Loucy (cell line): ENCODE measurements around the gene EFR3B.

Experiments used
- H2AFZ ChIP-seq: fragments of 200-600 bp; sonication (generic); 2 replicates; pipeline ENCODE4 v1.6.0; 2016; ENCODE audit warnings: antibody characterized with exemption, mild to moderate bottlenecking, low read length, moderate library complexity
- H3F3A ChIP-seq: fragments of 200-600 bp; 2 replicates; pipeline ENCODE4 v1.6.0; 2016; ENCODE audit warnings: antibody characterized with exemption, low read depth, mild to moderate bottlenecking
- H3K27me3 ChIP-seq: fragments of 200-600 bp; sonication (generic); 2 replicates; pipeline ENCODE4 v1.6.1; 2014; ENCODE audit warnings: low read length, mild to moderate bottlenecking; ENCODE audit not compliant: insufficient read depth, poor library complexity, severe bottlenecking
- H3K36me3 ChIP-seq: fragments of 200-600 bp; sonication (generic); 2 replicates; pipeline ENCODE4 v1.6.1; 2016; ENCODE audit warnings: low read length; ENCODE audit not compliant: insufficient read depth
- H3K4me1 ChIP-seq: fragments of 200-600 bp; sonication (generic); 2 replicates; pipeline ENCODE4 v1.5.1; 2014; ENCODE audit warnings: low read length, mild to moderate bottlenecking; ENCODE audit not compliant: insufficient read depth, poor library complexity, severe bottlenecking
- H3K4me2 ChIP-seq: fragments of 200-600 bp; sonication (generic); 2 replicates; pipeline ENCODE4 v1.6.0; 2014; ENCODE audit warnings: antibody characterized with exemption, low read length, low read depth, mild to moderate bottlenecking; ENCODE audit not compliant: poor library complexity, severe bottlenecking
- H3K4me3 ChIP-seq: fragments of 200-600 bp; sonication (generic); 2 replicates; pipeline ENCODE4 v1.5.1; 2014; ENCODE audit warnings: low read length, mild to moderate bottlenecking, mixed read lengths; ENCODE audit not compliant: poor library complexity, severe bottlenecking
- H3K79me2 ChIP-seq: fragments of 200-600 bp; sonication (generic); 2 replicates; pipeline ENCODE4 v1.6.1; 2014; ENCODE audit warnings: low read length; ENCODE audit not compliant: insufficient read depth
- H3K9ac ChIP-seq: fragments of 200-600 bp; sonication (generic); 2 replicates; pipeline ENCODE4 v1.6.0; 2014; ENCODE audit warnings: mild to moderate bottlenecking, low read depth, low read length, moderate library complexity; ENCODE audit not compliant: poor library complexity, severe bottlenecking
- H3K9me2 ChIP-seq: fragments of 200-600 bp; sonication (generic); replicated peaks from 2 replicates; pipeline ENCODE4 v1.6.1; 2016; ENCODE audit warnings: low read depth, low read length, mixed read lengths
- H3K9me3 ChIP-seq: fragments of 200-600 bp; sonication (generic); 2 replicates; pipeline ENCODE4 v1.6.1; 2014; ENCODE audit warnings: mild to moderate bottlenecking, antibody characterized with exemption, low read length, low read depth; ENCODE audit not compliant: insufficient read depth
- H4K20me1 ChIP-seq: fragments of 200-600 bp; sonication (generic); 2 replicates; pipeline ENCODE4 v1.6.0; 2014; ENCODE audit warnings: antibody characterized with exemption, low read length, mild to moderate bottlenecking; ENCODE audit not compliant: insufficient read depth, poor library complexity, severe bottlenecking
- CTCF ChIP-seq: fragments of 200-600 bp; sonication (generic); conservative IDR thresholded peaks from 2 replicates; pipeline ENCODE4 v1.5.1; 2014; ENCODE audit warnings: mild to moderate bottlenecking, antibody characterized with exemption, low read length
- EZH2phosphoT487 ChIP-seq: fragments of 200-600 bp; IDR thresholded peaks from 2 replicates; pipeline ENCODE4 v1.6.1; 2018; ENCODE audit warnings: antibody characterized with exemption, mild to moderate bottlenecking, moderate library complexity, borderline replicate concordance

Gene EFR3B

DNA sequence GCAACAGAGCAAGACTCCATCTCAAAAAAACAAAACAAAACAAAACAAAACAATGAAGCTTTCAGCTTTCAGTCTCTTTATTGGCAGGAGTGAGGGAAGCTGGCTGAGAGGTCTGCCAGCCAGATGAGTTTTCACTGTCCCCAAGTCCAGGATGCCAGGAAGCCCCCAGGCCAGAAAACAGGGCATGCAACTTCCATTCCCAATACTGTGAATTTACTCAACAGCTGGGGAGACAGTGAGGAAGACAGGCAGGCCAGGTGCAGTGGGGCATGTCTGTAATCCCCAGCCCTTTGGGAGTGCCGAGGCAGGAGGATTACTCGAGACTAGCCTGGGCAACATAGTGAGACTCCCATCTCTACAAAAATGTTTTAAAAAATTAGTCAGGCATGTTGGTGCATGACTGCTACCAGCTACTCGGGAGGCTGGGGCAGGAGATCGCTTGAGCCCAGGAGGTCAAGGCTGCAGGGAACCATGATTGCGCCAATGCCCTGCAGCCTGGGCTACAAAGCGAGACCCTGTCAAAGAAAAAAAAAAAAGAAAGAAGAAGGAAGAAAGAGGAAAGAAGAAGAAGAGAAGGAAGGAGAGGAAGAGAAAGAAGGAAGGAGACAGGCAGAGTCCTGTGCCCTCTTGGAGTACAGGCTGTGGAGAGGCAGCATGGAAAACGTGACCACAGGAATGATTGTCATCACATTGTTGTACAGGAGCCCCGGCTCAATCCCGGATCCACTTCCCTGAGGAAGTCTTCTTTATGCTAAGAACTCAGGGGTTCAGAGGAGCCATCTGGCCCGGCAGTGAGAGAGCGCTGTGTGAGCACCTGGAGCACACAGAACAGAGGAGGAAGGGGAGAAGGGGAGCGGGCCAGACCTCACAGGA is 155.7 kb downstream of the EFR3B start:
- H3K79me2 ChIP-seq, result no peaks in the 10 kb centered on the region
- H3K4me2 ChIP-seq, result no peak overlapping the region
- no peaks in the 10 kb centered on the region for H3K36me3 ChIP-seq
- no peaks in the 10 kb centered on the region for H3K9me3 ChIP-seq
- TF ChIP-seq CTCF, result no peak
- TF ChIP-seq EZH2phosphoT487, result no peak
- H3K27me3 ChIP-seq, result no peaks in the 10 kb centered on the region
- no peak overlapping the region for H3K4me3 ChIP-seq
- H3K9me2 ChIP-seq, result no peaks in the 10 kb centered on the region
- no peaks in the 10 kb centered on the region for H3F3A ChIP-seq
- H4K20me1 ChIP-seq, result no peaks in the 10 kb centered on the region
- H3K4me1 ChIP-seq, result peaks cover 9% of the 10 kb centered on the region
- peak overlapping the region; percentile 22 for H2AFZ ChIP-seq
- peak overlapping the region; percentile 3 for H3K9ac ChIP-seq

DNA sequence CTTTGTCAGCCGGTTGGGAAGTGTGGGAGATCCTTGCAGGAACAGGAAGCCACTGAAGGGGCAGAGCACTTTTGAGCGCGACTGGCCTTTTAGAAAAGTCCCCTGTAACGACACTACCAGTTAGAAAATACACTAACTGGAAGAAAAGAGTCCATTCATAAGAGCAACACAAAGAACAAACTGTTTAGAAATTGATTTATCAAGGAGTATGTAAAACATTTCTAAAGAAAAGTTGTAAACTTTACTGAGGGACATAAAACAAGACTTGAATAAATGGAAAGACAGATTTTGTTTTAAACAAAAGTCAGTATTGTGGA is 156.3 kb downstream of the EFR3B start:
- H2AFZ ChIP-seq, result peak overlapping the region; percentile 22; the same call in 1 of the 2 replicates
- no peak overlapping the region for H3K4me3 ChIP-seq
- H3F3A ChIP-seq, result no peaks in the 10 kb centered on the region
- no peaks in the 10 kb centered on the region for H3K9me3 ChIP-seq
- H3K9ac ChIP-seq, result peak overlapping the region; percentile 3
- no peaks in the 10 kb centered on the region for H3K79me2 ChIP-seq
- no peaks in the 10 kb centered on the region for H3K9me2 ChIP-seq
- H3K36me3 ChIP-seq, result no peaks in the 10 kb centered on the region
- TF ChIP-seq EZH2phosphoT487, result no peak
- no peak for TF ChIP-seq CTCF
- H3K27me3 ChIP-seq, result no peaks in the 10 kb centered on the region
- peaks cover 9% of the 10 kb centered on the region for H3K4me1 ChIP-seq
- no peak overlapping the region for H3K4me2 ChIP-seq
- no peaks in the 10 kb centered on the region for H4K20me1 ChIP-seq

DNA sequence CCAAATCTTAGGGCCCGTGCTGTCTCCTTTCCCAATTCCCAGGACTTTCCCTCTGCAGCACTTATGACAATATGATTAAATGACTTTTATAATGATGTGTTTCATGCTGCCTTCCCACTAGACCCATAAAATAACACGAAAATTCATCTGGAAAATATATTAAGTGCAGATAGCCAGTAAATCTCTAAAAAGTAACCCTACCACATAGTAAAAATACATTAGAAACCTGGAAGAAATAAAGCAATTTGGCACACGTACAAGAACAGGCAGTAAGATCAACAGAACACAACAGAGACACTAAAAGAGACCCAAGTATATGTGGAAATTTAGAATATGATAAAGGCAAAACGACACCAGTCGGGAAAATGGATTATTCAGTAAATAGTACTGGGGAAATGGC is 156.7 kb downstream of the EFR3B start:
- Histone ChIP-seq H3K27me3 (no peaks in the 10 kb centered on the region), H3K79me2 (no peaks in the 10 kb centered on the region), H2AFZ (no peak overlapping the region), H3K9me2 (no peaks in the 10 kb centered on the region), H3K4me2 (no peak overlapping the region), H3K9me3 (no peaks in the 10 kb centered on the region), H3K4me3 (no peak overlapping the region), H3K9ac (no peak overlapping the region), H3K4me1 (peaks cover 9% of the 10 kb centered on the region), H4K20me1 (no peaks in the 10 kb centered on the region), H3K36me3 (no peaks in the 10 kb centered on the region), H3F3A (no peaks in the 10 kb centered on the region)
- TF ChIP-seq CTCF, result no peak
- TF ChIP-seq EZH2phosphoT487, result no peak
